Body of pancreas (tissue), 4 donors: ENCODE data around the gene NAIF1. TPM values are rescaled to one million over a fixed set of nuclear protein-coding genes. Genes with fewer than 3 reads are reported as not detected.

Experiments
- ATAC-seq: fragments of 150-250 bp; one replicate; pipeline ENCODE4 v1.9.1; 2016
- DNase-seq, 4 donors: peaks; one replicate each; pipeline ENCODE4 v3.0.0-alpha.2; 2019
- H3K27ac ChIP-seq, 4 donors: fragments of 200-600 bp; sonication (generic); 1 replicate in 3 of 4; 2 replicates in 1 of 4; pipeline versions ENCODE4 v1.5.1 to v1.6.1; 2016 to 2019; ENCODE audit warnings: mild to moderate bottlenecking in 1 of 4, mixed read lengths in 1 of 4, moderate library complexity in 1 of 4
- H3K27me3 ChIP-seq, 2 donors: fragments of 200-600 bp; sonication (generic); one replicate each; pipeline ENCODE4 v1.6.0; 2016; ENCODE audit warnings: mild to moderate bottlenecking in 1 of 2
- H3K36me3 ChIP-seq, 2 donors: fragments of 200-600 bp; sonication (generic); replicated peaks in 1 of 2; 2 replicates each; pipeline ENCODE4 v1.5.1; 2016; ENCODE audit warnings: low read depth in 2 of 2; ENCODE audit not compliant: insufficient read depth in 1 of 2
- H3K4me1 ChIP-seq: fragments of 200-600 bp; sonication (generic); one replicate; pipeline ENCODE4 v1.6.0; 2016
- H3K4me3 ChIP-seq, 2 donors: fragments of 200-600 bp; sonication (generic); 1 replicate in 1 of 2; 2 replicates in 1 of 2; pipeline ENCODE4 v1.5.1; 2016 to 2019
- H3K9me3 ChIP-seq, 3 donors: fragments of 200-600 bp; sonication (generic); 1 replicate in 2 of 3; 2 replicates in 1 of 3; pipeline ENCODE4 v1.5.1; 2016
- CTCF ChIP-seq, 7 experiments: fragments of 450-650 bp in 4 of 7; fragments of 200-600 bp in 3 of 7; sonication (generic) in 3 of 7; IDR thresholded peaks; one replicate each; pipeline ENCODE4 v1.5.1; 2016 to 2019; ENCODE audit warnings: antibody characterized with exemption in 7 of 7
- POLR2A ChIP-seq, 3 donors: fragments of 450-650 bp; IDR thresholded peaks; one replicate each; pipeline ENCODE4 v1.6.1; 2016; ENCODE audit warnings: antibody characterized with exemption in 3 of 3, mild to moderate bottlenecking in 2 of 3
- WGBS, 2 donors: methylation state at CpG; one replicate each; pipeline ENCODE4 v1.1.5; 2017; 5-methylcytosine and 5-hydroxymethylcytosine counted together
- intact Hi-C: fragments of 100-400 bp; cut with DNase I; formaldehyde crosslinking; loops from one replicate; pipeline ENCODE4 v1.15.1; 2023
- total RNA-seq, 2 donors: library from RNA; depleted of rRNA; stranded (reverse); fragments of >200 nt; gene quantifications; one replicate each; pipeline ENCODE4 v1.1.0, GENCODE V29; 2016

NAIF1 gene
- total RNA-seq, 2 donors from 2014 or later: 1.3 to 4.9 TPM

GRCh38 chr9:128096616-128097536 is 29.8 kb upstream of the NAIF1 start:
- peaks cover 0 to 2% of the 10 kb centered on the region in 2 donors for H3K36me3 ChIP-seq
- H3K27ac ChIP-seq: peak overlapping the region; percentile 96 to 99 (median 98)
- intact Hi-C loops: no loop called here
- H3K27me3 ChIP-seq: no peaks in the 10 kb centered on the region
- 80 to 81% methylated on average over 18 to 19 of the region's 19 CpGs for WGBS, 2 donors
- no peaks in the 10 kb centered on the region for H3K9me3 ChIP-seq
- DNase-seq (no peak), ATAC-seq (no peak)
- no peak overlapping the region for H3K4me3 ChIP-seq
- TF ChIP-seq CTCF (IDR thresholded peaks at IDR 0.05) (no peak), POLR2A (IDR thresholded peaks at IDR 0.05) (no peak)
- peaks cover 75% of the 10 kb centered on the region for H3K4me1 ChIP-seq

- ATAC-seq (no peak), DNase-seq (no peak)
- WGBS, 2 donors: 83 to 87% methylated on average over 11 of the region's 11 CpGs
- Histone ChIP-seq H3K4me3 (no peak overlapping the region), H3K27me3 (no peaks in the 10 kb centered on the region), H3K27ac (peak overlapping the region; percentile 87 to 95 (median 93)), H3K36me3 (no peaks in the 10 kb centered on the region), H3K9me3 (no peaks in the 10 kb centered on the region), H3K4me1 (peaks cover 57% of the 10 kb centered on the region)
- intact Hi-C loops: no loop called here
- no peak for TF ChIP-seq POLR2A (IDR thresholded peaks at IDR 0.05)
Observed at GRCh38 chr9:128094950-128095544, 27.9 kb upstream of the NAIF1 start.

- TF ChIP-seq CTCF (IDR thresholded peaks at IDR 0.05) (no peak), POLR2A (IDR thresholded peaks at IDR 0.05) (peak in 2 of 3 donors; percentile 77 to 82)
Observed at GRCh38 chr9:128094166-128094949, 27.2 kb upstream of the NAIF1 start.

GRCh38 chr9:128093011-128093410 is 25.9 kb upstream of the NAIF1 start:
- peaks cover 40% of the 10 kb centered on the region for H3K4me1 ChIP-seq
- intact Hi-C loops: no loop called here
- H3K4me3 ChIP-seq: no peak overlapping the region
- H3K9me3 ChIP-seq: no peaks in the 10 kb centered on the region
- no peaks in the 10 kb centered on the region for H3K27me3 ChIP-seq
- 78 to 79% methylated on average over 4 of the region's 4 CpGs for WGBS, 2 donors
- DNase-seq (no peak), ATAC-seq (no peak)
- no peaks in the 10 kb centered on the region for H3K36me3 ChIP-seq
- H3K27ac ChIP-seq: peak overlapping the region; percentile 87 to 95 (median 93)
- TF ChIP-seq CTCF (IDR thresholded peaks at IDR 0.05) (no peak), POLR2A (IDR thresholded peaks at IDR 0.05) (no peak)

More at GRCh38 chr9:128094166-128094949, 27.2 kb upstream of the NAIF1 start:
- Histone ChIP-seq H3K36me3 (no peaks in the 10 kb centered on the region), H3K27ac (peak overlapping the region; percentile 87 to 95 (median 93)), H3K27me3 (no peaks in the 10 kb centered on the region), H3K4me3 (no peak overlapping the region), H3K4me1 (peaks cover 50% of the 10 kb centered on the region), H3K9me3 (no peaks in the 10 kb centered on the region)
- WGBS, 2 donors: 17 to 22% methylated on average over 8 of the region's 8 CpGs
- ATAC-seq (peak; percentile 76), DNase-seq (peak; percentile 92 to 98 (median 95))
- intact Hi-C loops: no loop called here
